CD4-positive, alpha-beta memory T cell (primary cell): ENCODE data around the gene ZNF302. TPM values are rescaled to one million over a fixed set of nuclear protein-coding genes. Genes with fewer than 3 reads are reported as not detected.

Experiments used
- CTCF ChIA-PET: fragments of 350-600 bp; sonication (Branson Sonifier 250); formaldehyde crosslinking; loops from one replicate; lab custom pipeline; 2021; ENCODE audit warnings: inconsistent platforms; ENCODE audit not compliant: partially characterized antibody; lab: Charles Lee
- POLR2A ChIA-PET: fragments of 350-600 bp; sonication (Branson Sonifier 250); formaldehyde crosslinking; loops from one replicate; lab custom pipeline; 2021; ENCODE audit not compliant: partially characterized antibody; lab: Charles Lee
- DNase-seq, 5 donors: peaks; one replicate each; pipeline versions ENCODE4 v3.0.0 to v3.0.0-alpha.2; 2020 to 2022; ENCODE audit warnings: mixed read lengths in 1 of 5
- H3K27ac ChIP-seq: one replicate; pipeline ENCODE4 v1.7.0; 2013; ENCODE audit warnings: low read depth, low read length
- H3K27me3 ChIP-seq: 2 replicates; pipeline ENCODE4 v1.7.0; 2013; ENCODE audit warnings: mild to moderate bottlenecking, low read length, moderate library complexity; ENCODE audit not compliant: insufficient read depth
- H3K36me3 ChIP-seq: 2 replicates; pipeline ENCODE4 v1.7.0; 2013; ENCODE audit warnings: mild to moderate bottlenecking, low read length, moderate library complexity; ENCODE audit not compliant: insufficient read depth
- H3K4me1 ChIP-seq: 2 replicates; pipeline ENCODE4 v1.7.0; 2013; ENCODE audit warnings: mild to moderate bottlenecking, low read length, moderate library complexity; ENCODE audit not compliant: insufficient read depth
- H3K4me3 ChIP-seq, 2 donors: one replicate each; pipeline ENCODE4 v1.7.0; 2013; ENCODE audit warnings: low read length in 2 of 2, mild to moderate bottlenecking in 1 of 2
- H3K9me3 ChIP-seq, 2 donors: one replicate each; pipeline ENCODE4 v1.7.0; 2013; ENCODE audit warnings: low read length in 2 of 2, control low read depth in 1 of 2; ENCODE audit not compliant: control insufficient read depth in 1 of 2
- H3K27ac Mint-ChIP-seq, 7 donors: one replicate each; pipeline ENCODE4 v1.8.0; 2020 to 2021; ENCODE audit warnings: mixed read lengths in 7 of 7, mild to moderate bottlenecking in 6 of 7, inconsistent platforms in 3 of 7, moderate library complexity in 3 of 7
- H3K27me3 Mint-ChIP-seq, 2 donors: one replicate each; pipeline ENCODE4 v1.8.0; 2020 to 2021; ENCODE audit warnings: mixed read lengths in 2 of 2
- H3K36me3 Mint-ChIP-seq, 2 donors: one replicate each; pipeline ENCODE4 v1.8.0; 2020 to 2021; ENCODE audit warnings: mixed read lengths in 2 of 2, inconsistent platforms in 1 of 2, mild to moderate bottlenecking in 1 of 2
- H3K4me1 Mint-ChIP-seq, 4 donors: one replicate each; pipeline ENCODE4 v1.8.0; 2020 to 2021; ENCODE audit warnings: mixed read lengths in 4 of 4, mild to moderate bottlenecking in 1 of 4
- H3K4me3 Mint-ChIP-seq, 8 donors: one replicate each; pipeline ENCODE4 v1.8.0; 2020 to 2021; ENCODE audit warnings: mixed read lengths in 8 of 8, mild to moderate bottlenecking in 7 of 8, moderate library complexity in 6 of 8, inconsistent platforms in 3 of 8
- H3K9me3 Mint-ChIP-seq, 8 donors: one replicate each; pipeline ENCODE4 v1.8.0; 2020 to 2021; ENCODE audit warnings: mixed read lengths in 8 of 8, mild to moderate bottlenecking in 5 of 8, inconsistent platforms in 3 of 8, moderate library complexity in 1 of 8
- intact Hi-C: fragments of 100-400 bp; cut with micrococcal nuclease; formaldehyde crosslinking; loops from one replicate; pipeline ENCODE4 v1.15.1; 2023
- polyA plus RNA-seq, 2 donors: library from polyadenylated mRNA; unstranded; fragments of 300-500 nt; fragmentation: Illumina TruSeq; gene quantifications; one replicate each; pipeline ENCODE4 v1.2.3, GENCODE V29; 2021
- total RNA-seq, 2 experiments: library from RNA; stranded (reverse); gene quantifications; one replicate each; pipeline ENCODE4 v1.2.3, GENCODE V29; 2021

Gene ZNF302
- total and polyA plus RNA-seq, 4 experiments from 2014 or later = 18.2 to 53.3 (median 35.1) TPM

DNA sequence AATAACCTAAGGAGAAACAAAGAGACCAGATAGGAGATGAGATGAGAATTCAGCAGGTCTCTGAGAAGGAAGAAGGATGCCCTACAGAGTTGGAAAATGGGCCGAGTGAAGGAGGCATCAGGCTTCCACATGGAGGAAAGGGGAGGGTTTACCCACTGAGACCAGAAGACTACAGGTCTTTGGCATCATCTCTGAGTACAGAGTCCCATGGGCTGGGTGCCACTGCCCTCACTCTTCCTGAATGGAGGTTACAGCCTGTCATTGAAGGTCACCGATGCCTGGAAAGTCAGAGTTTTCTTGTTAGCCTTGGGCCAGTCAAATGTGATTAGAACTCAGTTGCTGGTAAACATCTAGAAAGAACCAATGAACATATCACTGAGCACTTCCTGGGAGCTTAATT, 9.9 kb downstream of the ZNF302 start:
- Histone ChIP-seq H3K4me3 (no peak overlapping the region), H3K27me3 (no peaks in the 10 kb centered on the region), H3K9me3 (peaks cover 0 to 38% of the 10 kb centered on the region in 2 donors), H3K36me3 (peaks cover 13% of the 10 kb centered on the region), H3K4me1 (no peaks in the 10 kb centered on the region), H3K27ac (no peak overlapping the region)
- H3K4me3 Mint-ChIP-seq = no peak overlapping the region
- POLR2A ChIA-PET = interaction anchor here (1.9 kb wide), 1 partner anchor 10 kb away, joined by 7 read pairs; the partner anchor contains the start of genes SCGB2B2 and ZNF302
- no peak for DNase-seq
- H3K27me3 Mint-ChIP-seq = peaks cover under 1 to 6% of the 10 kb centered on the region in 2 donors
- CTCF ChIA-PET = interaction anchor here (0.8 kb wide), 1 partner anchor 47 kb away, joined by 3 read pairs; no protein-coding TSS in a partner anchor
- H3K4me1 Mint-ChIP-seq = peaks cover 0 to 1% (median 0%) of the 10 kb centered on the region in 4 donors
- peak overlapping the region in 1 of 7 donors; percentile 17 for H3K27ac Mint-ChIP-seq
- intact Hi-C loops = no loop called here
- H3K36me3 Mint-ChIP-seq = peaks cover 25 to 36% of the 10 kb centered on the region in 2 donors
- peaks cover 11 to 92% (median 77%) of the 10 kb centered on the region in 8 donors for H3K9me3 Mint-ChIP-seq

DNA sequence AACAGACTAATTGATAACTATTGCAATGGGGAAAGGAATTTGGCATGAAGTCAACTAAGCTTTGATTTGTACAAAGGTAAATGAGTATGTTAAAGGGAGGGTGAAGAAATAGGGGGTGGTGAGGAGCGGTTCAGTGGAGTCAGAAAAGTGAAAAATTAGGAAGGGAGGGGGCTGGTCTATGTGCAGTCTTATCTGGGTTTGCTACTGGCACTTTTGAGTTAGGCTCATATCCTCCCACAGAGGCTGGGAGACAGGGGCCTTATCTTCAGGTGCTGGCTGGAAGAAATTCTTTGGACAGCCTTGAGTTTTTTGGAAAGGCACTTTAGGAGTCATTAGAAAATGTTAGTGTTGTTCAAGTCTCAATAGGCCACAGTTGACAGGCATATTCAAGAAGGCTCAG, 11.1 kb downstream of the ZNF302 start:
- Histone ChIP-seq H3K4me3 (no peak overlapping the region), H3K4me1 (no peaks in the 10 kb centered on the region), H3K9me3 (peaks cover 0 to 38% of the 10 kb centered on the region in 2 donors), H3K27ac (no peak overlapping the region), H3K36me3 (peaks cover 3% of the 10 kb centered on the region), H3K27me3 (no peaks in the 10 kb centered on the region)
- H3K4me1 Mint-ChIP-seq = peaks cover 0 to 1% (median 0%) of the 10 kb centered on the region in 4 donors
- ChIA-PET CTCF (no interaction called here), POLR2A (interaction anchor here (1.8 kb wide), 1 partner anchor 11 kb away, joined by 9 read pairs; the partner anchor contains the start of genes SCGB2B2 and ZNF302)
- intact Hi-C loops = no loop called here
- peaks cover 7 to 90% (median 71%) of the 10 kb centered on the region in 8 donors for H3K9me3 Mint-ChIP-seq
- no peak overlapping the region for H3K4me3 Mint-ChIP-seq
- peaks cover 4 to 12% of the 10 kb centered on the region in 2 donors for H3K27me3 Mint-ChIP-seq
- no peak for DNase-seq
- H3K36me3 Mint-ChIP-seq = peaks cover 12 to 25% of the 10 kb centered on the region in 2 donors
- H3K27ac Mint-ChIP-seq = no peak overlapping the region

DNA sequence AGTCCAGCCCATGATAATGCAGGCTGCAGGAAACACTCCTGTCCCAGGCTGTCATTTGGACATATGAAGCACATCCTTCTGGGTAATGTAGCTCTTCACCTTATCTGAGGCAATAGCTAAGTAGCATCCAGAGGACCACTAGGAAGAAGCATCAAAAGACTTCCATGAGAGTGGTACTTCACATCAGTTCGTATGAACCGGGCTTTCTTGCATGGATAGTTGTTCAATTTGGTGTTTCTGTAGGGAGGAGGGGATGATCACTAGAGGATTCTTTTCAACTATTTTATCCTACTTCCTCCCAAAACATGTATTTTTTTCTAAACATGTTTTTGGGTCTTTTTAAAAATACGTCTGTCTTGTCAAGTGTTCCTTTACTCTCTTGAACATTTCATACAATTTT, 12.9 kb downstream of the ZNF302 start:
- ChIA-PET POLR2A (no interaction called here), CTCF (no interaction called here)
- Mint-ChIP-seq H3K4me1 (no peaks in the 10 kb centered on the region), H3K36me3 (peaks cover 0 to 12% of the 10 kb centered on the region in 2 donors), H3K27me3 (peaks cover 6 to 17% of the 10 kb centered on the region in 2 donors), H3K4me3 (no peak overlapping the region), H3K27ac (no peak overlapping the region), H3K9me3 (peaks cover 7 to 82% (median 56%) of the 10 kb centered on the region in 8 donors)
- intact Hi-C loops = no loop called here
- Histone ChIP-seq H3K4me3 (no peak overlapping the region), H3K36me3 (no peaks in the 10 kb centered on the region), H3K4me1 (no peaks in the 10 kb centered on the region), H3K27me3 (no peaks in the 10 kb centered on the region), H3K9me3 (peaks cover 0 to 31% of the 10 kb centered on the region in 2 donors), H3K27ac (no peak overlapping the region)
- no peak for DNase-seq

DNA sequence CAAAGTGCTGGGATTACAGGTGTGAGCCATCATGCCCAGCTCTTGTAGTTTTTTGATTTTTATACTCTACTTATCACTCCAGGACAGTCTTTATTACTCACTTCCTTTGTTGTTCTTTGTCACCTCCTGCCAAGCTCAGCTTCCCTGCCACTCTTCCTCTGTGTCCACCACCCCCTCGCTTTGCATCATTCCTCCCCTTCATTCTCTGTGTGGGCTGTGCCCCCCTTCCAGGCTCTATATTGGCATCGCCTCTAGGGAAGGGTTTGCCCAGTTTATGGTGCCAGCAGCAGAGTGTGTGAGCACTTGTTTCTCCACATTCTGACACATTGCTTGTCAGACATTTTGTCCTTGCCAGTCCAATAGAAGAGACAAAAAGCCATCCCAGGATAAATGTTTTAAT, 15.1 kb downstream of the ZNF302 start:
- Mint-ChIP-seq H3K9me3 (peaks cover 0 to 60% (median 34%) of the 10 kb centered on the region in 8 donors), H3K27me3 (peaks cover 6 to 17% of the 10 kb centered on the region in 2 donors)
- CTCF ChIA-PET = no interaction called here

DNA sequence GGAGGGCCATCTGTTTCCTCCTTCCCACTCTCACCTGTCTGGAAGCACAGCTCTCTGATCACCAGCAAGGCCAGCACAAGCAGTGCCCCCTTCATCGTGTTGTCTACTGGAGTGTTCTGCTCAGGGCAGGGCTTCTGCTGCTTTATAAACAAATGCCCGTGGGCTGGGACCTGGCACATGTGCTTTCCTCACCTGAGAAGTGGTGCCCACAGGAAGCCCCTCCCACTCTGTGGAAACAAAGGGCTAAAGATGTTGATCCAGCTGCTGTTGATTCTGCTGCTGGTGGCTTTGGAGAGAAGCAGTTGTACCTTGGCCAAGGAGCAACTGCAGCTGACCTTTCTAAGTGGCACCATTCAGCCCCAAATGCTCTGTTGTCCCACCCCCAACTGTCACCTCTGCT, 30.2 kb downstream of the ZNF302 start:
- no peak overlapping the region for H3K27ac ChIP-seq
- no peaks in the 10 kb centered on the region for H3K27me3 ChIP-seq
- H3K27ac Mint-ChIP-seq = no peak overlapping the region
- H3K27me3 Mint-ChIP-seq = peaks cover 19 to 21% of the 10 kb centered on the region in 2 donors
- peaks cover 0 to 34% (median 18%) of the 10 kb centered on the region in 8 donors for H3K9me3 Mint-ChIP-seq
- H3K4me3 ChIP-seq = no peak overlapping the region
- no peaks in the 10 kb centered on the region for H3K4me1 ChIP-seq
- DNase-seq = no peak
- no peaks in the 10 kb centered on the region for H3K9me3 ChIP-seq
- peaks cover 0 to 1% (median under 1%) of the 10 kb centered on the region in 4 donors for H3K4me1 Mint-ChIP-seq
- ChIA-PET POLR2A (no interaction called here), CTCF (interaction anchor here (8.2 kb wide), 1 partner anchor 68 kb away, joined by 144 read pairs; no protein-coding TSS in a partner anchor)
- no peaks in the 10 kb centered on the region for H3K36me3 ChIP-seq
- intact Hi-C loops = no loop called here
- H3K4me3 Mint-ChIP-seq = no peak overlapping the region
- H3K36me3 Mint-ChIP-seq = peaks cover 0 to 3% of the 10 kb centered on the region in 2 donors

More for the DNA sequence above, 15.1 kb downstream of the ZNF302 start:
- Histone ChIP-seq H3K4me1 (no peaks in the 10 kb centered on the region), H3K4me3 (no peak overlapping the region), H3K36me3 (no peaks in the 10 kb centered on the region), H3K27me3 (no peaks in the 10 kb centered on the region), H3K9me3 (peaks cover 0 to 12% of the 10 kb centered on the region in 2 donors), H3K27ac (no peak overlapping the region)
- H3K4me3 Mint-ChIP-seq = no peak overlapping the region
- POLR2A ChIA-PET = no interaction called here
- no peak for DNase-seq
- no peak overlapping the region for H3K27ac Mint-ChIP-seq
- peaks cover 0 to 3% of the 10 kb centered on the region in 2 donors for H3K36me3 Mint-ChIP-seq
- intact Hi-C loops = no loop called here
- H3K4me1 Mint-ChIP-seq = no peaks in the 10 kb centered on the region

DNA sequence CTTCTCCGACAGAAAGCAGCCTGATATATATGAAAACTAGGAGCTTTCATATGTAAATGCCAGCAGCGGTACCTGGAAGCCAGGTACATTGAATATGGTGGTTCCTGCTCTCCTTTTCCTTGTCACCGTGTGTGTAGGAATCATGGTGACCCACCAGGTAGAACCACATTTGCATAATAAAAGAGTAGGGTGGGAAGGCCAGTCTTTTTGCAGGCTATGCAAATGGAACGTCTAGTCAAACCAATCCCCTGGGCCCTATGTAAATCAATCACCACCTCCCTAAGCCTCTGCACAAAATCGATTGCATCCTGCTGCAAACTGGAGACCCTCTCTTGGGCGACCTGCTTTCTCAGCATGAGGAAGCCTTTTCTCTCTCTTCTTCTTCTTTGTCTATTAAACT, 34.4 kb downstream of the ZNF302 start:
- Histone ChIP-seq H3K9me3 (no peaks in the 10 kb centered on the region), H3K27ac (no peak overlapping the region), H3K4me3 (no peak overlapping the region), H3K36me3 (no peaks in the 10 kb centered on the region), H3K4me1 (no peaks in the 10 kb centered on the region), H3K27me3 (no peaks in the 10 kb centered on the region)
- Mint-ChIP-seq H3K27ac (no peak overlapping the region), H3K4me3 (no peak overlapping the region), H3K36me3 (peaks cover 2 to 10% of the 10 kb centered on the region in 2 donors), H3K9me3 (peaks cover 3 to 34% (median 23%) of the 10 kb centered on the region in 8 donors), H3K27me3 (peaks cover 15 to 18% of the 10 kb centered on the region in 2 donors), H3K4me1 (peaks cover 0 to 1% (median under 1%) of the 10 kb centered on the region in 4 donors)
- intact Hi-C loops = loop anchor here (1.0 to 10.0 kb wide), 4 partner anchors 49 to 935 kb away; no protein-coding TSS in a partner anchor
- DNase-seq = no peak
- ChIA-PET POLR2A (no interaction called here), CTCF (interaction anchor here (0.6 to 8.2 kb wide), 6 partner anchors 29 to 212 kb away, joined by 3 to 144 read pairs (median 4); no protein-coding TSS in a partner anchor)

DNA sequence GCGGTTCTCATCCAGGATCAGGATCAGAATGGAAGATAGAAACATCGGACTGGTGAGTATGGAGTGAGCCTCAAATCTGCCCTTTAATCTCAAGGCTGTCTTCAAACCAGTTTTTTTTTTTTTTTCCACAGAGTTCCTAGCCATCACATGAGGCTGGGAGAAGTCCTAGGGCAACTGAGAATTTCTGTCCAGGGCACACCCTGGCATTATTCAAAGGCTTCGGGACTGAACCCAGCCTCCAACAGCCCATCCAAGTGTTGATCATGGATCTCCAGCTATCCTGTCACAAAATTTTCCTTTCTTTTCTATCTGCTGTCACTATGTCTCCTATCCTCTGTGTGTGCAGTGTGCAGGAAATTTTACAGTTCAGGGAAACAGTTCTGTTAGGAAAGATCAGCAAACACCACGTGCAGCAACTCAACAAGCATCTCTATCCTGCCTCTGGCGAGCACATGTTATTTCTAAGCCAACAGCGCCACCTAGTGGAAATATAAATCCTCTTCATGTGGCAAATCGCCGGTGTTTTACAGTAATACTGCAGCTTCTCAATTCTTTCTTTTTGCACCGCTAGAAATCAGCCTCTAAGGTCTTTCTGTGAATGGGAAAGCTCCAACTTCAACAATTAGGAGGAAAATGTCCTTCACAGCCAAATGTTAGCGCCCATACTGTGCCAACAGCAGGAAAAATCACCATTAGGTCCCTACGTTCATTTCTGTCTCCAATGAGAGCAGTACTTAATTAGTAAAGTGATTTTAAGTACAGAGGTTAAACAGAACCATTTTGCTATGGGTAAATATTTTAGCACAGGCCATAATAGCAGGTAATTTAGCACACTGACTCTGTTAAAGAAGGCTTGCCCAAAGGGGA, 35.1 kb downstream of the ZNF302 start:
- Mint-ChIP-seq H3K36me3 (peaks cover 2 to 10% of the 10 kb centered on the region in 2 donors), H3K27me3 (peaks cover 15 to 17% of the 10 kb centered on the region in 2 donors), H3K9me3 (peaks cover 3 to 27% (median 18%) of the 10 kb centered on the region in 8 donors), H3K4me1 (peaks cover 0 to 1% (median under 1%) of the 10 kb centered on the region in 4 donors), H3K4me3 (no peak overlapping the region), H3K27ac (no peak overlapping the region)
- CTCF ChIA-PET = interaction anchor here (0.6 to 8.2 kb wide), 9 partner anchors 9 to 212 kb away, joined by 3 to 144 read pairs (median 5); partner anchors contain the start of gene ZNF181
- no peak overlapping the region for H3K4me3 ChIP-seq
- no peaks in the 10 kb centered on the region for H3K9me3 ChIP-seq
- peak; percentile 64 to 74 (median 71) for DNase-seq
- H3K27me3 ChIP-seq = no peaks in the 10 kb centered on the region
- no peak overlapping the region for H3K27ac ChIP-seq
- no peaks in the 10 kb centered on the region for H3K36me3 ChIP-seq
- POLR2A ChIA-PET = no interaction called here
- intact Hi-C loops = loop anchor here (1.0 to 10.0 kb wide), 4 partner anchors 49 to 935 kb away; no protein-coding TSS in a partner anchor
- no peaks in the 10 kb centered on the region for H3K4me1 ChIP-seq
